8988T (cell line): ENCODE results near the gene MAP4K2.

ENCODE experiments used
- DNase-seq: peaks from one replicate; pipeline ENCODE4 v3.0.0; 2011

MAP4K2 gene

GRCh38 chr11:64767344-64768299 is 35.4 kb downstream of the MAP4K2 start:
- DNase-seq: peak; percentile 68

DNA sequence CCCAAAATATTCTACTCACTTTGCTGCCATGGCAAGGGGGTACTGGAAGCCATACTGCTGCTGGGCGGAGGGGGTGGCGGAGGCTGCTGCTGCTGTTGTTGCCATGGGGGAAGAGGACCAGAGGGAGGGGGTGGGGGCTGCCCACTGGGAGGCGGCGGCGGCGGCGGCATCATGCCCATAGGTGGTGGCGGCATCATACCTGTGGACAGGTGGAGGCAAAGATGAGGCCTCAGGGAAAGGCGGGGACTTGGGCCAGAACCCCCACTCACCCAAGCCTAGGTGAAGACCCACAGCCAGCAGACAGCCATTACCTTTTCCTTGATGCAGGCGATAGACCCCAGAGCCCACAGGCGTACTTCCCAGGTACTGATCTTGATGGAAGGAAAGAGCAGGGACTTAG is 36.1 kb downstream of the MAP4K2 start:
- no peak for DNase-seq

- DNase-seq: no peak
Observed at GRCh38 chr11:64765851-64766665, 37.0 kb downstream of the MAP4K2 start.

DNA sequence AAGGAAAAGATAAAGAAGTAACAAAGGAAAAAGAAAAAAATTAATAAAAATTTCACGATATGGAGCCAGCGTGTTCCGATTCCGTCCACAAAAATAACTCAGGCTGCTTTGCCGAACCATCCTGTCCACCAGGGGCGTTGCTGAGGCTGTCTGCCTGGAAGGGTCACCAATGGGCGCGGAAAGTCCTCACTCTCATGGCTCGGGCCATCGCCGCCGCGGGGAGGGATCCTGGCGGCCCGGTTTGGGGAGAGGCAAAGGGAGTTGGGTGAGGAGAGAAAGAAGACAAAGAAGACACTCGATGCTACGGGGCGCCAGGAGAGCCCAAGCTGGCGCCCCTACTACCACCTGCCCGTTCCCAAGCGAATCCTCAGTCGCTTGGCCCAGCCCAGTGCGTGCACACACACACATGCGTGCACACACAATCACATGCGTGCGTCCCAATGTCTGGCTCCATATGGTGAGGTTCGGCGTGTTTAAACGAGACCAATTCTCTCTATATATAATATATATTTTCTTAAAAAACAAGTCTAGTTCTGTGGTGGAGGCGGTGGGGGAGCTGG is 37.6 kb downstream of the MAP4K2 start:
- DNase-seq: peak; percentile 32

DNA sequence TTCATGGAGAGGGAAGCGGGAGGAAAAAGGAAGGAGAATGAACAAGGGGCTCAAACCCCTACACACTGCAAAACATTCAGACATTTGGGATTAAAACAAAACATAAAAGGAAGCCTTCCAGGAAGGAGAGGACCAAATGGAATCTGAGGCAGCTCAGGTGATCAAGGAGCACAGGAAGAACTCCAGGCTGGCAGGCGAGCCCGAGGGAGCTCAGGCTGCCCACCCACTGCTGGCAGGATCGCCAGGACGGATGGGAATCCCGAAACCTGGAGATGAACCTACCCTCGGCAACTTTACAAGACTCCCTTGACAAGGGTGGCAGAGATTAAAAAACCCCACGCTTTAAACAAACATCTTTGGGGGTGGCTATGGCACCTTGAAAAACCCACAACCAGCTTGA is 38.3 kb downstream of the MAP4K2 start:
- DNase-seq: no peak

DNA sequence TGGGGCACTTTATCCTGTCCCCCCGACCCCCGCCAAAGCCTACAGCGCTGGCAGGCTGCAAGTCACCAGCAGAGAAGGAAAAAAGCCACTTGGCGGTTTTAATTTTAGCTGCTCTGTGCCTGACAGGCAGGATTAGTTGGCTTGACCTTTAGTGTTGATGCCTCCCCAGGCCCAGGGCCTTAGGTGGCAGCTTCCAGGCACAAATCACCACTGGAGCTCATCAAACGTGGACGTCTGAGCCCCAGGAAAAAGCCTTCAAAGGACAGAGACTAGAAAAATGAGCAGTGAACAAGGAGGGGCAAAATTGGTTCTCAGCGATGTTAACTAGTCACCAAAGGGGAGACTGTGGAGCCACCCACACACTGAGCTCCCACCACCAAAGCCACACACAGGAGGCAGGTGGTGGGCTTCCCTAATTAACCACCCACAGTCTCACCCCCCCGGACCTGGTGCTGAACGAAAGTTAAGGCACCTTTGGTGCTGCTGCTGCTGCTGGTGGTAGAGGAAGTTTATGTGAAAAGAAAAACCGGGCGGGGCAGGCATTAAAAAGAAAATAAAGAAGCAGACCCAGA is 38.9 kb downstream of the MAP4K2 start:
- no peak for DNase-seq

DNA sequence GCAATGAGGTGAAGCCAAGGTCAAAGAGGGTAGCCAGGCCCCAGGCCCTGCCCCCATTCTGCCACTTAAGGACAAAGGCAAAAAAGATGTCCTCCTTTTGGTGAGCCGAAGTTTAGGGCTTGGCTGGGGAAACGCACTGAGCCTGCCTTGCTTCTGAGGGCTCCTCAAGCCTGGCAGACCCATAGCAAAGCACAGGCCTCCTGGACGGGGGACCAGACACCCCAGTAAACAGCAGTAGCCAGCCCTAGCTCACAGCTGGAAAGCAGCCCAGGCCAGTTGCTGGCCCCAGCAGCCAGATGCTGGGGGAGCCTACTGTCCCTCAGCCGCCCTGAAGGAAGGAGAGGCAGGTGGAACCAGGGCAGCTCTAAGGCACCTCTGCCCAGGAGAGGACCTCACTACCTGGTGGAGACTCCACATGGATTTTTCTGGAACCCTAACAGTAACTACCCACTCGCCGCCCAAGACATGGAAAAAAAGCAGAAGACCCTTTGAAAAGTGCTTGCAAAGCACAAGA is 39.4 kb downstream of the MAP4K2 start:
- DNase-seq: no peak

GRCh38 chr11:64762674-64763525 is 40.1 kb downstream of the MAP4K2 start:
- no peak for DNase-seq

- peak; percentile 43 for DNase-seq
Observed at GRCh38 chr11:64762277-64762673, 40.7 kb downstream of the MAP4K2 start.

DNA sequence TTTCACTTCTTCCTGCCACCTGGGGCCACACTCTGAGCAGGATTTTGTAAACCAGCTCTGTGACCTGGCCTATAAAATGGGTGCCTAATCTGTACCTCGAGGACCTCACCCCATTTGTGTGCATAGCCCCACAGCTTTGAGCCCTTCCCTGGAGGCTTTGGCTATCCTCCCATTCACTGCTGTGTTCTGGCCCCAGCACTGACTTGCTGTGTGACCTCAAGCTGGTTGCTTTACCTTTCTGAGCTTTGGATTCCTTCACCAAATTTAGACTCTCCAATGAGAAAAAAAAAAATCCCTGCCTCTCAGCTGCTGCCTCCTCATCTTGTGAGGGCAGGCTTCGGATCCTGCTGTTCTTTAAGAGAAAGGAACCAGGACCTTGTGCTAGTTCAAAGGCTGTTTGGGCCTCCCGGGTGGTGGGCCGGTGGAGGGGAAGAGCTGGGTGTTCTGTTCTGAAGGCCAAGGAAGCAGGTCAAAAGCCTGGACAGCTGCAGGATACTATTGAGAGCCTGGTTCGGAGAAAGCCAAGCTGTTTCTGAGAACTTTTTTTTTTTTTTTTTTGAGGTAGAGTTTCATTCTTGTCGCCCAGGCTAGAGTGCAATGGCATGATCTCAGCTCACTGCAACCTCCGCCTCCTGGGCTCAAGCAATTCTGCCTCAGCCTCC is 42.1 kb downstream of the MAP4K2 start:
- no peak for DNase-seq

DNA sequence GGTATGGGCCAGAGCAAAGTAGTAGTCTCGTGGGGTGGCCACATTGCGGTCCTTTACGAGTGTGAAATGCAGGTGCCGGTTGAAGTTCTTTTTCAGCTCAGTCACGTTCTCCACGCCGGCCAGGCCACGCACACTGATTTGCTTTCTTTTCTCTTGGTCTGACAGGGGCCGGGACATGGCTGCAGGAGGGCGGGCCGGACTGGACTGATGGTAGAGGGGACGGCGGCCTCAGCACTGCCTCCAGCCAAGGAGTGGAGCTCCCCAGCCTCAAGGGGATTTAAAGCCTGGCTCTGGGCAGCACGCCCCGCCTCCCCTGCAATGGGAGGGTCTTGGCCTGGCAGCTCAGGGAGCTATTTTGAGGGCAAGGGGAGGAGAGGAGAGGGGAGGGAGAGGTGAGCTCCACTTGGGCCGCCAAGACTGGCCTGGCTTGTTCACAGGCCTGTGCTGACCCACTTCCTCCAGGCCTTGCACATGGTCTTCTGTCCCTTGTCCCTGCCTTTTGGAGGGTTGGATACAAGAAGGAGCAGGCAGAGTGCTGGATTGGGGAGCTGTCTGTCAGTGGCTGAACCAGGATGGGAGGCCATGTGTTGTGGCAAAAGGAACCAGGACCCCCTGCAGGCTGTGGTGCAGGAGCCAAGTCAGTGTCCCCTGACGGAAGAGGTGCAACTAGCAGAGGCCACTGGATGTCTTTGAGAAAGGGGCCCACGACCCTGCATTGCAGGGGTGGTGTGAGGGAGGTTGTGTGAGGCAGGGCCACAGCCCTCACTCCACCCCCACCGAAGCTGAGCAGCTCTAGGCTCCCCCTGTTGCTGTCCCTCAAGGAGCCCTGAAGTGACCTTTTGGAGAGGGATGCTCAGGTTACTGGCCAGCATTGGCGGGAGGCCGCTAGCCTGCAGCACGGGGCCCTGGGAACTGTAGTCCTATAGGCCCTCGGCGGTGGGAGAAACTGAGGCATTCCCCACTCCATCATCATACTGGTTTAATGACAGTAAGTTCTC is 43.0 kb downstream of the MAP4K2 start, which contains the start of gene PYGM:
Gene PYGM (minus strand): TSS at position 253 of the 998 bp plus-strand sequence. CDS start 76 bp downstream, at position 177.
- DNase-seq: no peak

GRCh38 chr11:64759131-64759721 is 43.8 kb downstream of the MAP4K2 start:
- DNase-seq: no peak

DNA sequence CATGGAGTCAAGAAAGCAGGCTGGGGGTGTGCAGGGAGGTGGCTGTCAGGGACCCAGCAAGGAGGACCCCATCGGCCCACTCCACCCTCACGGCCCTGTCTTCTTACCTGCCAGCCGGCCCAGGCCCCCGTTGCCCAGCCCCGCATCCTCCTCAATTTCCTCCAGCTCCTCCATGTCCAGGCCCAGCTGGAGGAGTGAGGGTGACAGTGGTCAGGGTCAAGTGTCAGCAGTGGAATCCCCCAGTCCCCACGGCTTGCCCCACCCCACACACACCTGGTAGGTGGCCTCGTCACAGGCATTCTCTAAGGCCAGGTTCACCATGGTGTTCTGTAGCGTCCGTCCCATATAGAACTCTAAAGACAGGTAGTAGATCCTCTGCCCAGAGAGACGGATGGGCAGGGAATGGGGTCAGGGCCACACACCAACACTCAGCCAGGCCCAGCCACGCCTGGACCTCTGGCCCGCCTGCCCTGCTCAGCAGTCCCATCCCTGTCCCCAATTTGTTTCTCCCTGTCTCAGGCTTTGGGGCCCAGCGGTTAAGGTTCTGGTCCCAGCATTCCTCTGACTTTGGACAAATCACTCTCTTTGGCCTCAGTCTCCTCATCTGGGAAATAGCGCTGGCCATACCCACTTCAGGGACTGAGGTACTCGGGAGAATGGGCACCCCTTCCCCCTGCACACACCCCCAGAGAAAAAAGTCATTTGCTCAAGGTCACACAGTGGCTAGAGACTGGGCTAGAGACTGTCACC is 44.5 kb downstream of the MAP4K2 start:
- DNase-seq: no peak

DNA sequence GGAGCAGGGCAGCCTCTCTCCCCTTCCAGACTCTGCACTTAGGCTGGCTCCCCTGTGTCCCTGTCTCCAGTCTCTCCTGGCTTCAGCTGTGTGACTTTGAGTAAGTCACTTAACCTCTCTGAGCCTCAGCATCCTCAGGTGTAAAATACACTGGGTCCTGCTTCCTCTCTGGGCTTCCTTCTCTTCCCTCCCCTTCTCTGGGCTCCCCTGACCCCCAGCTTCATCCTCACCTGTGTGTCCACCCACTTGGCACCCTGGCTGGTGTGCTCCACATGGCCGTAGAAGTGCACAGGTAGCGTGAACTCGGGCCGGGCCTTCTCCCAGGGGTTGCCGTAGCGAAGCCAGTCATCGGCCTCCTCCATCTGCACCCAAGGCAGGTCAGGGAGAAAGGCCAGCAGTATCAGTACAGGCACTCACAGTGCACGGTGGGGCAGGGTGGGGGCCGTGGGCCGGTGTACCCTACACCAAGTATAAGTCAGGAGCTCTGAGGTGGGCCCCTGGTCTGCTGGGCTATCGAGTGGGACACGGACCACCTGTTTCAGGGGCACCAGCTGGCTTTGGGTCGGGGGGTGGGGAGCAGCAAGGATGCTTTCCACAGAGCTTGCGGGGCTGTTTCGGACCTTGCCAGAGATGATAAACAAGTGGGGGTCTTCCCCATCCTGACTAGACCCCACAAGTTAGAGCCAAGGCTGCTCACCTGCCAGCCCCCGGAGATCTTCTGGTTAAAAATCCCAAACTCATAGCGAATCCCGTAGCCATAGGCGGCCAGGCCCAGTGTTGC is 45.3 kb downstream of the MAP4K2 start:
- DNase-seq: no peak

GRCh38 chr11:64755681-64756361 is 47.2 kb downstream of the MAP4K2 start:
- no peak for DNase-seq

- DNase-seq: no peak
Observed at GRCh38 chr11:64754919-64755662, 47.9 kb downstream of the MAP4K2 start.
